Ramos (cell line): Measurements from ENCODE around the gene ZCCHC24.

Experiments used
- in situ Hi-C: fragments of 300-500 bp; cut with MboI; formaldehyde crosslinking; loops from one replicate; pipeline ENCODE4 v1.14.3; 2022; ENCODE audit warnings: low sequenced_read_pairs; ENCODE audit not compliant: unreplicated experiment

ZCCHC24 gene

GRCh38 chr10:79416578-79417255, 28.7 kb downstream of the ZCCHC24 start:
- in situ Hi-C loops, result no loop called here

DNA sequence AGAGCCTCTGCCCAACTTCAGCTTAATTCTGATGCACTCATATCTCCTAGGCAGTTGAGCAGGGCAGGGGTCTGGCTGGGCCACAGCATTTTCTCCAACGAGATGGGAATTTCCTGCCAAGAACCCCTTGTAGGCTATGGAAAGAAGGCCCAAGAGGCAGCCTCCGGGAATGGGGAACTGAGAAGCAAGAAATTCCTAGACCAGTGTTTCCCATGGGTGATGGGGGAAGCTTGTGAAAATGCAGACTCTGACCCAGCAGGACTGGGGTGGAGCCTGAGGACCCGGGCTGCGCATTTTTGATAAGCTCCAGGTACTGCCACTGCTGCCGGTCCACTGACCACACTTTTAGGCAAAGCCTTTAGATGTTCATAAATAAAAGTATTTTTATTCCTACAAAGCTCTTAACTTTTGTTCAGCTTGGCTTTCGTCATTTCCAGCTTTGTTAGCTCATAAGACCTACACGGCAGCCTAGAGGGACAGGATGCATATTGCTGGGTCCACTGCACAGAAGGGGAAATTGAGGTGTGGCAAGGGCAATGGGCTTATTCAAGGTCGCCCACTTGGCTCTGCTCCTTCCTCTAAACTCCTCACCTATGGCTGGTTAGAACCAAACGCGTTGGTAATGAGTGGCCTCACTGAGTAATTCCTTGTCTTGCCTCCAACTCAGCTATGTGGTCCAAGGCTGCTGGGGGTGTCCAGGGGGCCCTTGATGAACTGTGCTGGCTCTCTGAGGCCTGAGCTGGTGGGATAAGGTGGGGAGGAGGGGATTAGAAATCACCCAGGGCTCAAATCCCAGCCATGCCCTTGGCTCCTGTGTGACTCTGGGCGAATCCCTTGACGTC, 29.5 kb downstream of the ZCCHC24 start:
- in situ Hi-C loops, result no loop called here

GRCh38 chr10:79414714-79415113, 30.7 kb downstream of the ZCCHC24 start:
- in situ Hi-C loops, result no loop called here

DNA sequence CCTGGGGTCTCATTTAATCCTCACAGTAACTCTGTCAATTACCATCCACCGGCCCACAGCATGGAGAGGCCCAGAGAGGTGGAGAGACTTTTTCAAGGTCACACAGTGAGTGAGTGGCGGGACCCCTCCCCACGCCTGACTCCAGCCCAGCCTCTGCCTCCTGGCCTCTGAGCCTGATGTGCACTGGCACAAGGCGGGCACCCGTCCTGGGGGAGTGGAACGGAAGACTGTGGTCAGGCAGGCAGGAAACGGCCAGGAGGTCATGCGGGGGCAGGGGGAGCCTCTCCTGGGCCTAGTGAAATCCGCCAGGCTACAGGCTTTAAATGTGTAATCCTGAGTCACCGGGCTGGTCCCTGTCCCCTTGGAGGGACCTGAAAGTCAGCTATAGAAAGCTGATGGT, 32.2 kb downstream of the ZCCHC24 start:
- in situ Hi-C loops, result no loop called here

DNA sequence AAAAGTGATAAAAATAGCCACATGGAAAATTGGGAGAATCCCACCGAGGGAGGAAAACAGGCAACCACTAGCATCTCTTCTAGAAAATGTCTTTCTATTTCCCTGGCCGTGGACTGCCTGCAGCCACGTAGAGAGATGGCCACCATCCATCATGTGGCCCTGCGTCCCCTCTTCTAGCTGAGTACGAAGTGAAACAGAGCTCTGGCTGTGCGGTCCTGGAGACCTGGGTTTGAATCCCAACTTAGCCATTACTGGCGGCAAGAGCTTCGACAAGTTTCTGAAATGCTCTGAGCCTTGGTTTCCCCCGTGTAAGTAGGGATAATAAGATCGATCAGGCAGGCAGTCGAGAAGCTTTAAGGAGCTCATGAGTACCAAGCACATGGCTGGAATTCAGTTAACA, 32.9 kb downstream of the ZCCHC24 start:
- in situ Hi-C loops, result no loop called here

DNA sequence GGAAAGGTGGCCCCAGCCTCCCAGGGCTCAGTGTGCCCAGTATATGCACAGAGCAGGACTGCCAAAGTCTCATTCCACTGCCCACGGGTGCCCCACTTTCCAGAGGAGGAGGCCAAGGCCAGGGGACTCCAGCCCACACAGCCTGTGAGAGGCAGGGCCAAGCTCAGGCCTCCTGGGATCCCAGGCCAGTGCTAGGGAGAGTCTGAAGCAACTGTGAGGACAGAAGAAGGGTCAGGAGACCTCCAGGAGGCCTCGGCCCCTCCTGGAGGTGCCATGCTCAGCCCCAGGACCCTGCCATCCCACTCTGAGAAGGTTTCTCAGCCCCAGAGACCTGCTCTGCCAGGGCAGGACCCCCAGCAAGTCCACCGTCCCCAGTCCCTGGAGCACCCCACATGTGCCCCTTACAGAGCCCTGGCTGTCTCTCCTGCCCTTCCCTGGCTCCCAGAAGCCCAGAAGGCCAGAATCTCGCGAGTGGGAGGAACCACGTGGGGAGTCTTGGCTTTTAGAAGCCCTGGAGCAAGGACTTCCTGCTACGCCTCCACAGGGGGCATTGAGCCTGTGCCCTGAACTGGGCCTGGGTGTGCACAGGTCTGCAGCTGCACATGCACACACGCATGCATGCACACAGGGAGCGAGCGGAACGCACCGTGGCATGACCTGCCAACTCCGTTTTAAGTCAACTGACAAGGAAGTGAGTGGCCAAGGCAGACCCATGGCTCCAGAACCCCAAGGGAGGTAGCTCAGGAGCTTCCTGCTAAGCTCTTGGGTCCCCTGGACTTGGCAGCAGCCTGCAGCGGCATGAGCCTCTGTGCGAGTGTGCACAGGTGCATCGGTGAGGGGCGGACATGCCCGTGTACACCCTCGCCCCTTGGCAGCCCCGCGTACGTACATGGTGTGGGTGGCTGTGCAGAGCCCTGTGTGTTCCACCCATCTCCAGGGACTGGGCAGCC, 33.6 kb downstream of the ZCCHC24 start:
- in situ Hi-C loops, result no loop called here

- in situ Hi-C loops, result no loop called here
Observed at GRCh38 chr10:79410315-79411094, 34.9 kb downstream of the ZCCHC24 start.

GRCh38 chr10:79409726-79410085, 35.7 kb downstream of the ZCCHC24 start:
- in situ Hi-C loops, result no loop called here

DNA sequence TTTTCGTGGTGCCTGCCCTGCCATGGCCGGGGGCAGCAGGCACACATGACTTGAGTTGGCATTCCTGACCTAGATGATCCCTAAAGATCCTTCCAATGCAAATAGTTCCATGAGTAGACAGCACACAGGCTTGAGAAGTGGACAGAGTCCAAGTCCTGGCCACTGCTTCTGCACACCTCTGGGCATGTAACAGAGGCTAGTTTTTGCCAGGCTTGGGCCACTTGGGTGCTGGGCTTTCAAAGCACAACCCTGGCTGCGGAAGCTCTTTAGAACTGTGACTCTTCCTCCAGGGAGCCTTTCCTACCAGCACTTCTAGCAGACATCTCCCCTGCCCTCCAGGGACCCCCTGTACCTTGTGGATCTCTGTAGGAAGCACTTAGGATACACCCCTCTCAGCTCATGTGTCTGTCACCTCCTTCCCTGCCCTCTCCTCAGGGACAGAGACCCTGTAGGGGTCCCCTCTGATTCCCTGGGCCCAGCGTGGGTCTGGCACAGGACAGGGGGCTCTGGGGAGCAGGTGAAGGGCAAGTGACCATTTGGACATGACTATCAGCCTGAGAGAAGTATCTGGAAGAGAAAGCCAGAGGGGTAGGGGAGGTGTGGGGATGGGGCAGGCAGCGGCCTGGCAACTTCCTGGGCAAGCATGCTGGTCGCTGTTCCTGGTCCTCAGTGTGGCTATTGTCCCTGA, 36.2 kb downstream of the ZCCHC24 start:
- in situ Hi-C loops, result no loop called here

DNA sequence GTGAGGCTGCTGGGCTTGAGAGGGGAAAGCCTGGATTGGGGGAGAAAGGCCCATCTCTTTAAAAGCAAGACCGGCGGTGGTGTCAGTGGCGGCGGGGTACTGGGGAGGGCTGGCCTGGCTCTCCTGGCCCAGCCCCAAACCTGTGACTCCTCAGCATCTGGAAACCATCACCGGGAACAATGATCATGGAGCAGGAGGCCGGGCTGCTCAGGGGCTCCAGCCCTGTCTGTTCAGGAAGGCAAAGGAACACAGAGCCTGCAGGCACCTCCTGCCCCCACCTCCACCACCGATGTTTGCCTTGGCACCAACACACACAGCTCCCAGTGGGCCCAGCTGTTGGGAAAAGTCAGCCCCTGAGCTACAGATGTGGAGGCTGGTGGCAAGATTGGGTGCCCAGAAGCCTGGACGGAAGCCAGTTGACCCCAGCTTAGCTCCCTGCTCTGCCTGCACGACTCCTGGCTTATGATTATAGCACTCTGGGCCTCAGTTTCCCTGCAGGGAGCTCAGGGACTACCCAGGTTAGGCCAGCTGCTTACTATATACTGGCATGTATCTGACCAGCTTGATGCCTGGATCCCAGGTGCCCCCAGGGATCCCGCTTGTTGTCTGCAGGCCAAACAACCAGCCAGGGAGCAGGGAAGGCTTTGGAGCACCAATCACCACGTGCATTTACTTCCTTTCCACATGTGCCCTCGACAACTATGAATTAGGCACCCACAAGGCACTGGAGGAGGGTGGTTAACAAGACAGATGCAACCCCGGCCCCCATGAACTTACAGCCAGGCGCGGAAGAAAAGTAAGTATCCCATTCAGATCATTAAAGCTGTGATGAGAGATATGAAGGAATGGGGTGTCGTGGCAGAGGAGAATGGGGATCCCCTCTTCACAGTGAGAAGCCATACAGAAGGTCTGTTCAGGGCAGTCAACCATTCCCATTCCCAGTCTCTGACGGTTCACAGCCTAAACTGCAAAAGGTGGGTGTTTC, 37.3 kb downstream of the ZCCHC24 start:
- in situ Hi-C loops, result no loop called here

DNA sequence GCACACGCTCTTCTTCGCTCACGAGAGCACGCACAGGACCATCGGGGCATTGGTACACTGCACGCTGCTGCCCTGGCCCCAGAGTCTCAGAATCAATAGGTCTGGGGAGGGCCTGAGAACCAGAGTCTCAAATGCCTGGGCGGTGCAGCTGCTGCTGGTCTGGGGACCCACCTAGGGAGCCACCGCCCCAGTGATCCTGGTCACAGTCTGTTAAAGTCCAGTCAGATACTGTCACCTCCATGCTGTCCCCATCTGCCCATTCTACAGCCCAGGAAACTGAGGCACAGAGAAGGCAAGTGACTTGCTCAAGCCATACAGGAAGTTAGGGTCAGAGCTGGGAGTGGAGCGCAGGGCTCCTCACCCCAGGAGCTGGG, 38.0 kb downstream of the ZCCHC24 start:
- in situ Hi-C loops, result no loop called here

DNA sequence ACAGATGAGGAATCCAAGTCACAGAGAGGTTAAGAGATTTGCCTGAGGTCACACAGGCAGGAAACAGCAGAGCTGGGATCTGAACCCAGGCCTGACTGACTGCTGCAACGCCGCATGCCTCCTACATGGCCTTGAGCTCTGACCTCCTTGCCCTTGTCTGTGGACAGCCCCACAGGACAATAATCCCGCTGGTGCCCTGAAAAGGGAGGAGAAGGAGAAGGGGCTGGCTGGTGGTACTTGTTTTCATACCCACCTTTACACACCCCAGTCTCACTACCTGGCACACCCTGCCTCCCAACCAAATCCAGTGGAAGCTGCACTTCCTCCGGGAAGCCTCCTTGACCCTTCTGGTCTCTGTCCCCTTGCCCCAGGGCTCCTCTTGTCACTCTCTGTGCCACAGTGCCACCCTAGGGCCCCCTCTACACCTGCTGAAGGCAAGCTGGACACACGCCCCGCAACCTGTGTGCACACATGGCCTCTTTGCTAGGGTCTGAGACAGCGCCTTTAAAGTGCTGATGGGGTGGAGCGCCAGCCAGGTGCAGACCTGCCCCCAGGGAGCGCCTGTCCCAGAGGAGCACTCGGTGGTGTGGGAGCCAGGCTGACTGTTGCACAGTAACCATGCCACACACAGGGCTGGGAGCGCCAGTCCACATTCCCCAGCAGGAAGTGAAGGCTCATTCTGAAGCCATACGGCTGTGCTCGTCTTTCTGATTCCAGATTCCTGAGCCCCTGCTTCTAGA, 38.6 kb downstream of the ZCCHC24 start:
- in situ Hi-C loops, result no loop called here

DNA sequence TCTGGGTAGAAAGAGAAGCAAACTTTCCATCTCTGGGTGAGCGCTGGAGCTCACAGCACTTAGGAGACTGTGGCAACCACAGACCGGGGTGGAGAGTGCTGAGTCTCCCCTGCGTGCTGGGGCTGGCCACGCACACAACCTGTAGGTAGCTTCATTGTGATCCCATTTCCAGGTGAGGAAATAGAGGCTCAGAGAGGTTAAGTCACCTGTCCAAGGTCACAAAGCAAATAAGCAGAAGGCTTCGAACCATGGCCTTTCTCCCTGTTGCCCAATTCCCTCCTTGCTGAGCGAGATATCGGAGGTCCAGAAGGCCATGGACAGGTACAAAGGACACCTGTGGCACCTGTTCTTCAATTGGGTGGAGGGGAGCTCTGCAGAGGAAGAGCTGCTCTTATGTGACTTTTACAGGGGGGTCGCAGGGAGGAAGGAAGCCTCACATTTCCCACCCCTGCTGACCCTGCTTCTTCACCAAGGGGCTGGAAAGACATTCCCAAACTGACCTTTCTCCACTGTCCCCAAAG, 39.4 kb downstream of the ZCCHC24 start:
- in situ Hi-C loops, result no loop called here

DNA sequence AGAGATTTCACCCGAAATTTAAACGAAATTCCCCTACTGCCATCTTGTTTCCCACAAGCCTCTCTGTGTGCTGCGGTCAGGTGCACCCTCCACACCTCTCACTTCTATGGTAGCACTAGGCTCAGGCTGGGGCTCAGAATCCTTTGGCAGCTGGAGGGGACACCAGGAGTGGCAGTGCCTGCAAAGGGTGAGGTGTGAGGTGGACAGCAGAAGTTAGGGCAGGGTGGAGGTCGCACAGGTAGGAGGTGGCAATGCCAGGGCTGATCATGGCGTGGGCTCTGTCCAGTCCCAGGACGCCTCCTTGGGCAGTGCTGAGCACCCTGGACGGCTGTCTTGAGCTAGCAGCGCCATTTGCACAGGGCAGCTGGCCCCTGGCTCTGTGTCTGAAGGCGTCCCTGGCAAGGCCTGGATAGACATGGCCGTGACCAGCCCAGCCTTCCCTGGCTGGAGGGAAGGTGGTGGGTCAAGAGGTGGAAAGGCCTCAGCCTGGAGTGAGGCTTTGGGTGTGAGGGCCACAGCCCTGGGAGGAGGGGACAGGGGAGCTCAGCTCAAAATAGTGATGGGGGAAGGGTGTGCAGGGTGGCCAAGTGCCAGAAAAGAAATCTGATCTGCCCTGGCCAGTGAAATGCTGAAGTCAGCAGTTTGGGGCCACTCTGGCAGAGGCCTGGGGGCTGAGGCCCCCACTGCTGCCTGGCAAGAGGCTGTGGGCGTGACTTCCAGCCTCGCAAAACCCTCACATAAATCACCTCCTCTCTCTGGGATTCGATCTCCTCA, 40.0 kb downstream of the ZCCHC24 start:
- in situ Hi-C loops, result no loop called here

- in situ Hi-C loops, result no loop called here
Observed at GRCh38 chr10:79404690-79405131, 40.7 kb downstream of the ZCCHC24 start.

- in situ Hi-C loops, result no loop called here
Observed at GRCh38 chr10:79404231-79404609, 41.2 kb downstream of the ZCCHC24 start.
